Neuronal stem cell (in vitro differentiated cells): ENCODE results near the gene C14orf119.
A peak's percentile ranks its signal among the peaks of the same experiment; 100 is the strongest.

Experiments used
- DNase-seq: peaks from one replicate; pipeline ENCODE4 v3.0.0-alpha.2; 2013; ENCODE audit warnings: low spot score
- H2AFZ ChIP-seq: one replicate; pipeline ENCODE4 v1.6.1; 2013; ENCODE audit warnings: mild to moderate bottlenecking, low read length, inconsistent platforms
- H2AK5ac ChIP-seq: 2 replicates; pipeline ENCODE4 v1.6.1; 2013; ENCODE audit warnings: low read depth, mild to moderate bottlenecking, inconsistent platforms, low read length, moderate library complexity, mixed read lengths
- H2BK120ac ChIP-seq: 2 replicates; pipeline ENCODE4 v1.6.1; 2013; ENCODE audit warnings: low read depth, mild to moderate bottlenecking, inconsistent platforms, low read length, moderate library complexity, mixed read lengths
- H2BK12ac ChIP-seq: one replicate; pipeline ENCODE4 v1.6.1; 2013; ENCODE audit warnings: low read length, inconsistent platforms
- H2BK15ac ChIP-seq: 2 replicates; pipeline ENCODE4 v1.6.1; 2013; ENCODE audit warnings: mild to moderate bottlenecking, low read length, inconsistent platforms, mixed read lengths
- H2BK5ac ChIP-seq: one replicate; pipeline ENCODE4 v1.6.1; 2013; ENCODE audit warnings: inconsistent platforms, mild to moderate bottlenecking, low read length, moderate library complexity
- H3K14ac ChIP-seq: one replicate; pipeline ENCODE4 v1.6.1; 2013; ENCODE audit warnings: low read length, inconsistent platforms
- H3K18ac ChIP-seq: 2 replicates; pipeline ENCODE4 v1.6.1; 2013; ENCODE audit warnings: low read length, inconsistent platforms
- H3K23ac ChIP-seq: 2 replicates; pipeline ENCODE4 v1.6.1; 2013; ENCODE audit warnings: low read depth, mild to moderate bottlenecking, mixed read lengths, low read length, inconsistent platforms; ENCODE audit not compliant: poor library complexity
- H3K27ac ChIP-seq: replicated peaks from 3 replicates; pipeline ENCODE4 v1.5.1; 2013; ENCODE audit warnings: low read length, inconsistent platforms
- H3K27me3 ChIP-seq, 3 experiments: 2 replicates each; pipeline ENCODE4 v1.6.1; 2013; ENCODE audit warnings: low read length in 3 of 3, mild to moderate bottlenecking in 2 of 3, inconsistent platforms in 1 of 3, low read depth in 1 of 3, mixed read lengths in 1 of 3, moderate library complexity in 1 of 3; ENCODE audit not compliant: control insufficient read depth in 3 of 3, insufficient read depth in 3 of 3
- H3K36me3 ChIP-seq, 2 donors: replicated peaks in 1 of 2; 2 replicates each; pipeline ENCODE4 v1.6.1; 2013; ENCODE audit warnings: low read length in 2 of 2; ENCODE audit not compliant: control insufficient read depth in 2 of 2, insufficient read depth in 2 of 2
- H3K4ac ChIP-seq: 2 replicates; pipeline ENCODE4 v1.6.1; 2013; ENCODE audit warnings: inconsistent platforms, mild to moderate bottlenecking, low read length, moderate library complexity
- H3K4me1 ChIP-seq, 2 donors: 1 replicate in 1 of 2; 2 replicates in 1 of 2; pipeline ENCODE4 v1.6.1; 2013; ENCODE audit warnings: low read length in 2 of 2, low read depth in 1 of 2; ENCODE audit not compliant: control insufficient read depth in 2 of 2, insufficient read depth in 1 of 2
- H3K4me2 ChIP-seq: one replicate; pipeline ENCODE4 v1.6.1; 2013; ENCODE audit warnings: mild to moderate bottlenecking, low read length, inconsistent platforms; ENCODE audit not compliant: insufficient read depth, poor library complexity, severe bottlenecking
- H3K4me3 ChIP-seq, 2 donors: 2 replicates each; pipeline ENCODE4 v1.5.1; 2013; ENCODE audit warnings: low read length in 2 of 2, mild to moderate bottlenecking in 2 of 2, inconsistent platforms in 1 of 2, moderate library complexity in 1 of 2
- H3K79me1 ChIP-seq: one replicate; pipeline ENCODE4 v1.6.1; 2013; ENCODE audit warnings: low read depth, mild to moderate bottlenecking, inconsistent platforms, low read length, moderate library complexity
- H3K9ac ChIP-seq: one replicate; pipeline ENCODE4 v1.6.1; 2013; ENCODE audit warnings: mild to moderate bottlenecking, low read depth, low read length, inconsistent platforms; ENCODE audit not compliant: poor library complexity
- H3K9me3 ChIP-seq, 2 donors: replicated peaks in 1 of 2; 2 replicates each; pipeline versions ENCODE3 to v1.6.1; 2013; ENCODE audit warnings: low read length in 2 of 2, mild to moderate bottlenecking in 2 of 2, inconsistent platforms in 1 of 2, low read depth in 1 of 2, mixed read lengths in 1 of 2, moderate library complexity in 1 of 2; ENCODE audit not compliant: control insufficient read depth in 2 of 2, insufficient read depth in 1 of 2
- H4K8ac ChIP-seq: one replicate; pipeline ENCODE4 v1.6.1; 2013; ENCODE audit warnings: low read depth, mild to moderate bottlenecking, inconsistent platforms, low read length, moderate library complexity
- H4K91ac ChIP-seq: one replicate; pipeline ENCODE4 v1.6.1; 2013; ENCODE audit warnings: low read length, low read depth, mild to moderate bottlenecking, inconsistent platforms; ENCODE audit not compliant: poor library complexity
- WGBS, 2 donors: extraction: QIAGEN DNeasy Blood & Tissue Kit; methylation state at CpG; one replicate each; pipeline ENCODE4 v1.1.7; 2013; ENCODE audit warnings: missing lambda C conversion rate in 2 of 2, mixed read lengths in 1 of 2; ENCODE audit not compliant: insufficient read length in 2 of 2, insufficient replicate concordance in 1 of 2; ENCODE audit errors: extremely low coverage in 2 of 2; 5-methylcytosine and 5-hydroxymethylcytosine counted together

C14orf119 gene

GRCh38 chr14:23049011-23049410 lies 46.3 kb upstream of the C14orf119 start:
- no peak for DNase-seq
- Histone ChIP-seq H2BK5ac (no peak overlapping the region), H3K23ac (peak overlapping the region; percentile 6), H2AK5ac (no peak overlapping the region), H3K4me3 (no peak overlapping the region), H2BK12ac (no peak overlapping the region), H3K36me3 (peaks cover 34 to 65% of the 10 kb centered on the region in 2 donors), H3K27ac (no peak overlapping the region), H3K4me2 (no peak overlapping the region), H4K8ac (no peak overlapping the region), H3K79me1 (peaks cover 3% of the 10 kb centered on the region), H2BK120ac (no peak overlapping the region), H3K27me3 (no peaks in the 10 kb centered on the region), H3K4ac (no peak overlapping the region), H3K4me1 (peaks cover 1 to 3% of the 10 kb centered on the region in 2 donors), H3K9ac (no peak overlapping the region), H3K18ac (no peak overlapping the region), H2AFZ (no peak overlapping the region), H3K14ac (no peak overlapping the region), H2BK15ac (no peak overlapping the region), H3K9me3 (peaks cover 3 to 9% of the 10 kb centered on the region in 2 donors), H4K91ac (no peak overlapping the region)
- WGBS, 2 donors: no CpG with 5 or more reads among the region's 9 CpGs

- H2BK5ac ChIP-seq: no peak overlapping the region
- no peak overlapping the region for H2BK120ac ChIP-seq
- no peak overlapping the region for H3K4me2 ChIP-seq
- no peak overlapping the region for H3K14ac ChIP-seq
- H3K4me3 ChIP-seq: no peak overlapping the region
- H3K36me3 ChIP-seq: peaks cover 38 to 79% of the 10 kb centered on the region in 2 donors
- H3K27me3 ChIP-seq: no peaks in the 10 kb centered on the region
- H3K4me1 ChIP-seq: peaks cover 1 to 6% of the 10 kb centered on the region in 2 donors
- no peak for DNase-seq
- no peak overlapping the region for H3K18ac ChIP-seq
- H2AK5ac ChIP-seq: no peak overlapping the region
- H4K8ac ChIP-seq: no peak overlapping the region
- H3K9me3 ChIP-seq: peaks cover 3 to 9% of the 10 kb centered on the region in 2 donors
- H2BK12ac ChIP-seq: no peak overlapping the region
- no peak overlapping the region for H3K9ac ChIP-seq
- H4K91ac ChIP-seq: no peak overlapping the region
- no CpG with 5 or more reads among the region's 5 CpGs for WGBS, 2 donors
- peaks cover 9% of the 10 kb centered on the region for H3K79me1 ChIP-seq
- H2AFZ ChIP-seq: no peak overlapping the region
- no peak overlapping the region for H3K23ac ChIP-seq
- no peak overlapping the region for H2BK15ac ChIP-seq
- no peak overlapping the region for H3K27ac ChIP-seq
- no peak overlapping the region for H3K4ac ChIP-seq
Observed at GRCh38 chr14:23051141-23052057, 43.9 kb upstream of the C14orf119 start.

- Histone ChIP-seq H3K36me3 (peaks cover 38 to 77% of the 10 kb centered on the region in 2 donors), H3K18ac (no peak overlapping the region), H3K9me3 (peaks cover 3 to 9% of the 10 kb centered on the region in 2 donors), H3K4me2 (no peak overlapping the region), H3K23ac (no peak overlapping the region), H2BK120ac (no peak overlapping the region), H3K4me3 (no peak overlapping the region), H3K27ac (no peak overlapping the region), H2BK5ac (no peak overlapping the region), H4K8ac (no peak overlapping the region), H3K14ac (no peak overlapping the region), H3K9ac (no peak overlapping the region), H2BK15ac (no peak overlapping the region), H2AK5ac (no peak overlapping the region), H2BK12ac (no peak overlapping the region), H3K4ac (no peak overlapping the region), H4K91ac (no peak overlapping the region), H3K4me1 (peaks cover 6% of the 10 kb centered on the region in 2 donors), H3K79me1 (peaks cover 8% of the 10 kb centered on the region), H3K27me3 (no peaks in the 10 kb centered on the region), H2AFZ (no peak overlapping the region)
- DNase-seq: no peak
- WGBS, 2 donors: no CpG with 5 or more reads among the region's 14 CpGs
Observed at GRCh38 chr14:23052182-23052623, 43.1 kb upstream of the C14orf119 start.

- no peak overlapping the region for H3K14ac ChIP-seq
- no peak overlapping the region for H2BK15ac ChIP-seq
- H2AK5ac ChIP-seq: no peak overlapping the region
- no peak overlapping the region for H2AFZ ChIP-seq
- no peak overlapping the region for H4K8ac ChIP-seq
- H4K91ac ChIP-seq: no peak overlapping the region
- no peak overlapping the region for H3K18ac ChIP-seq
- no peak overlapping the region for H3K4me2 ChIP-seq
- no peak overlapping the region for H3K27ac ChIP-seq
- no peak overlapping the region for H2BK12ac ChIP-seq
- peaks cover 3 to 9% of the 10 kb centered on the region in 2 donors for H3K9me3 ChIP-seq
- no peak for DNase-seq
- no peak overlapping the region for H2BK5ac ChIP-seq
- H3K23ac ChIP-seq: no peak overlapping the region
- H3K4ac ChIP-seq: no peak overlapping the region
- no peak overlapping the region for H3K9ac ChIP-seq
- H3K4me1 ChIP-seq: peaks cover 6% of the 10 kb centered on the region in 2 donors
- H2BK120ac ChIP-seq: no peak overlapping the region
- H3K36me3 ChIP-seq: peaks cover 37 to 73% of the 10 kb centered on the region in 2 donors
- H3K4me3 ChIP-seq: no peak overlapping the region
- no CpG with 5 or more reads among the region's 3 CpGs for whole genome bisulfite sequencing, 2 donors
- peaks cover 7% of the 10 kb centered on the region for H3K79me1 ChIP-seq
- no peaks in the 10 kb centered on the region for H3K27me3 ChIP-seq
Observed at GRCh38 chr14:23052671-23053070, 42.6 kb upstream of the C14orf119 start.
